Breast epithelium (tissue), 3 donors: ENCODE results near the gene RBPJ.

Experiments
- CTCF ChIP-seq, 3 donors: fragments of 450-650 bp; IDR thresholded peaks; one replicate each; pipeline ENCODE4 v1.5.1; 2016 to 2017; ENCODE audit warnings: antibody characterized with exemption in 3 of 3, mild to moderate bottlenecking in 3 of 3, moderate library complexity in 3 of 3
- POLR2A ChIP-seq: fragments of 450-650 bp; IDR thresholded peaks from one replicate; pipeline ENCODE4 v1.6.1; 2016; ENCODE audit warnings: antibody characterized with exemption, mild to moderate bottlenecking, moderate library complexity

GRCh38 chr4:26462874-26463273 is 142.1 kb downstream of the RBPJ start:
- TF ChIP-seq CTCF (IDR thresholded peaks at IDR 0.05) (no peak), POLR2A (no peak)
